Coronary artery (tissue), 2 donors: Measurements from ENCODE around the gene OR9Q1.
"Not testable (repeated sequence)": the region's sequence is repeated elsewhere in the genome, so short reads cannot be mapped to it uniquely, and the experiment has no call there.

Experiments
- DNase-seq: peaks from one replicate; pipeline ENCODE4 v3.0.0-alpha.2; 2017; ENCODE audit warnings: low spot score
- H3K27ac ChIP-seq, 2 donors: fragments of 200-600 bp; sonication (generic); one replicate each; pipeline ENCODE4 v1.5.1; 2016 to 2019
- H3K4me3 ChIP-seq: fragments of 200-600 bp; sonication (generic); 2 replicates; pipeline ENCODE4 v1.5.1; 2016; ENCODE audit warnings: mild to moderate bottlenecking, moderate library complexity
- TF ChIP-seq, protein P1 (sequence below): fragments of 200-600 bp; sonication (generic); IDR thresholded peaks from one replicate; pipeline ENCODE4 v1.5.1; 2019; ENCODE audit warnings: antibody characterized with exemption

The OR9Q1 gene

DNA sequence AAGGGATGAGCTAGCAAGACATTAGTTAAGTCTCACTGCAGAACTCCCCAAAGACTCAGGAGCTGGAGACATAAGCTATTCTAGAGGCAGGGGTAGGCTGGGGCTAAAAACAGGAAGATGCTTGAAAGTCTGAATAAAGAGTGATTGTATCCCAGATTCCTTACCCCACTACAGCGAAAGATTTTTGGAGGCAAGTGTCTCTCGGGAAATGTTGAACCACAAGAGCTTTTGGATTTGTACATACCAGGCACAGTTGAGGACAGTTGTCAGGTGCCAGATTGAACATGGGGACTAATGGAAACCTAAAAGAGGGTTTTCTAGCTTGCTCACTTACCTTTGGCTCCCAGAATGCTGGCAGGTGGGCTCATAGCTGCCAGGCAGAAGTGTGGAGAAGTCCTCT is 43.5 kb upstream of the OR9Q1 start:
- no peak for DNase-seq
- no peak overlapping the region for H3K4me3 ChIP-seq
- H3K27ac ChIP-seq = no peak overlapping the region
- TF ChIP-seq, protein P1, sequence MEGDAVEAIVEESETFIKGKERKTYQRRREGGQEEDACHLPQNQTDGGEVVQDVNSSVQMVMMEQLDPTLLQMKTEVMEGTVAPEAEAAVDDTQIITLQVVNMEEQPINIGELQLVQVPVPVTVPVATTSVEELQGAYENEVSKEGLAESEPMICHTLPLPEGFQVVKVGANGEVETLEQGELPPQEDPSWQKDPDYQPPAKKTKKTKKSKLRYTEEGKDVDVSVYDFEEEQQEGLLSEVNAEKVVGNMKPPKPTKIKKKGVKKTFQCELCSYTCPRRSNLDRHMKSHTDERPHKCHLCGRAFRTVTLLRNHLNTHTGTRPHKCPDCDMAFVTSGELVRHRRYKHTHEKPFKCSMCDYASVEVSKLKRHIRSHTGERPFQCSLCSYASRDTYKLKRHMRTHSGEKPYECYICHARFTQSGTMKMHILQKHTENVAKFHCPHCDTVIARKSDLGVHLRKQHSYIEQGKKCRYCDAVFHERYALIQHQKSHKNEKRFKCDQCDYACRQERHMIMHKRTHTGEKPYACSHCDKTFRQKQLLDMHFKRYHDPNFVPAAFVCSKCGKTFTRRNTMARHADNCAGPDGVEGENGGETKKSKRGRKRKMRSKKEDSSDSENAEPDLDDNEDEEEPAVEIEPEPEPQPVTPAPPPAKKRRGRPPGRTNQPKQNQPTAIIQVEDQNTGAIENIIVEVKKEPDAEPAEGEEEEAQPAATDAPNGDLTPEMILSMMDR = no peak

DNA sequence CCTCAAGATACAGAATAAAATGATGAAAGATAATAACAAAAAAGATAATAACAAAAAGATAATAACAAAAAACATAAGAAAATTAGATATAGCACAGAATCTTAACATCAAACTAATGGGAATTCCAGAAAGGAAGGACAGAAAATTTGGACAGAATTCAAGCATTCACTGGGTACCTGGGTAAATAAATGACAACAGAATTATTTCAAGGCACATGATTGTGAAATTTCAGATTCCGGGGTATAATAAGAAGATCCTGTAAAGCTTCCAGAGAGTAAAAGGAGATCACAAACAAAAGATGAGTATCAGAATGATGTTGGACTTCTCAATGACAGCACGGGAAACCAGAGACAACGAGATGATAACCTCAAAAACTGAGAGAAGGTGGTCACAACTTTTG is 42.1 kb upstream of the OR9Q1 start:
- no peak overlapping the region for H3K27ac ChIP-seq
- TF ChIP-seq, protein P1 = no peak
- no peak overlapping the region for H3K4me3 ChIP-seq
- DNase-seq = no peak

DNA sequence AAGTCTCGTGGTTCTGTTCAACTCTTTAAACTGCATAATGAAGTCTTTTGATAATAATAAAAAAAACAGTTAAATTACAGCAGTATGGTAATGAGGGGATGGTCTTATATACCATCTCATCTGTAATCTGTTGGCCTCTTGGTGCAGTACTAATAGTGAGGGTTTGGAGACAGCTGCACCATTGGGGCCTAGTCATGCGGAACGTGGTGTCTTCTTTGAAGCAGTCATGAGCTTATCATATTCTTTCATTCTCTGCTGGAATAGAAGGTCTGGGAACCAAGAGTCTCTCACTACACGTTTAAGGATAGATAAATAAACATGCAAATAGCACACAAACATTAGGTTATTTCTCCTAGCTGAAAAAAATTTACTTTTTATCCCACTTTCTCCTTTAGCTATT is 40.9 kb upstream of the OR9Q1 start:
- TF ChIP-seq, protein P1 = no peak
- Histone ChIP-seq H3K27ac (no peak overlapping the region), H3K4me3 (no peak overlapping the region)
- no peak for DNase-seq

DNA sequence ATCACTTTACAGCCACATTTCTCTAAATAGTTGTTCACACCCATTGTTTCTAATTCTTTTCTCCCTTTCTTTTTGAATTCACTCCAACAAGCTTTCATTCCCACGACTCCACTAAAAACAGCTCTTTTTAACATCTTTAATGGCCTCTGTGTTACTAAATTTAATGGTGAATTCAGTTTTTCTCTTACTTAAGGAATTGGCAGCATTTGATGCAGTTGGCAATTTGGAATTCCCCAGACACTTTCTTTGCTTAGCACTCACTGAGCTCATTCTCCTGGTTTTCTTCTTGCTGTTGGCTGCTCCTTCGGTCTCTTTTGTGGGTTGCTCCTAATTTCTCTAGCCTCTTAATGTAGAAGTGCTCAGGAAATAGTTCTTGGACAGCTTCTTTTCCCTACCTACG is 40.5 kb upstream of the OR9Q1 start:
- no peak for DNase-seq
- H3K4me3 ChIP-seq = no peak overlapping the region
- TF ChIP-seq, protein P1 = no peak
- H3K27ac ChIP-seq = no peak overlapping the region

DNA sequence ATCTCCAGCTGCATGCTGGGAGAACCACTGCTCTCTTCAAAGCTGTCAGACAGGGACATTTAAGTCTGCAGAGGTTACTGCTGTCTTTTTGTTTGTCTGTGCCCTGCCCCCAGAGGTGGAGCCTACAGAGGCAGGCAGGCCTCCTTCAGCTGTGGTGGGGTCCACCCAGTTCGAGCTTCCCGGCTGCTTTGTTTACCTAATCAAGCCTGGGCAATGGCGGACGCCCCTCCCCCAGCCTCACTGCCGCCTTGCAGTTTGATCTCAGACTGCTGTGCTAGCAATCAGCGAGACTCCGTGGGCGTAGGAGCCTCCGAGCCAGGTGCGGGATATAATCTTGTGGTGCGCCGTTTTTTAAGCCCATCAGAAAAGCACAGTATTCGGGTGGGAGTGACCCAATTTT is 24.2 kb upstream of the OR9Q1 start:
- not testable (repeated sequence) for H3K27ac ChIP-seq, DNase-seq, H3K4me3 ChIP-seq

DNA sequence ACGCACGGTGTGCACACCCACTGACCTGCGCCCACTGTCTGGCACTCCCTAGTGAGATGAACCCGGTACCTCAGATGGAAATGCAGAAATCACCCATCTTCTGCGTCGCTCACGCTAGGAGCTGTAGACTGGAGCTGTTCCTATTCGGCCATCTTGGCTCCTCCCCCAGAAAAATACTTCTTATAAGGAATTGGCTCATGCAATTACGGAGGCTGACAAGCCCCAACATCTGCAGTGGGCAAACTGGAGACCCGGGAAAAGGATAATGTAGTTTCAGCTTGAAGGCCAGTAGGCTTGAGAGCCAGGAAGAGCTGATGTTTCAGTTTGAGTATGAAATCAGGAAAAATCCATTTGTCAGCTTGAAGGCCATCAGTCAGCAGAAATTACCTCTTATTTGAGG is 23.7 kb upstream of the OR9Q1 start:
- DNase-seq, H3K27ac ChIP-seq, H3K4me3 ChIP-seq: not testable (repeated sequence)

DNA sequence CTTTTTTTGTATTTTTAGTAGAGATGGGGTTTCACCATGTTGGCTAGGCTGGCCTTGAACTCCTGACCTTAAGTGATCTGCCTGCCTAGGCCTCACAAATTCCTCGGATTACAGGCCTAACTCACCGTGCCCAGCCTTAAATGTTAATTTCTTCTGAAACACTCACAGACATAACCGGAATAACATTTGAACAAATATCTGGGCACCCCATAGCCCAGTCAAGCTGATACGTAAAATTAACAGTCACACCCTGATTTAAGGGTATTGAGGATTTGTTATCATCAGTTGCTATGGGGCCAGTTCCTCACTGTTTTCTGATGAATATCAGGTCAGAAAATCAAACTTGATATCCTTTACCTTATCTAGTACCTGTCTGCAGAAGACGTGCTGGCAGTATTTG is 23.0 kb upstream of the OR9Q1 start:
- DNase-seq = no peak
- no peak overlapping the region for H3K4me3 ChIP-seq
- H3K27ac ChIP-seq = no peak overlapping the region
- TF ChIP-seq, protein P1 = no peak

DNA sequence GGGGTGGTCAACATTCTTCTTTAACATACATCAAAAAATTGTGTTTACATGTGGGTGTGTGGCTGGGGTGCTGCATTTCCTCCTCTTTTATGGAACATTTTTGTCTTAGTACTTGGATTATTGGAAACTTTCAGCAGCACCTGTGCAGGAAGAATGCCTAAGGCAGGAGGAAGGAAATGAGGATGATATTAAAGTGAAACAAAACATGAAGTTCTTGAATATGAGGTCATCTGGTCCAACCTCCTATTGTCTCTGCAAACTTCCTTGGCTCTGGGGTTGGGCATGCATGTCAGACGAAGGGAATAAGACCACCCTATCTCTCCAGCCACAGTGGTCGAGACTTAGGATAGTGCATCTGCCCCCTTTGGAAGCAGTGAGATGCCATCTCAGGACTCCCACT is 20.6 kb upstream of the OR9Q1 start:
- no peak for DNase-seq
- H3K4me3 ChIP-seq = no peak overlapping the region
- H3K27ac ChIP-seq = no peak overlapping the region
- TF ChIP-seq, protein P1 = no peak
